Stimulated activated CD8-positive, alpha-beta memory T cell treated with anti-CD3 and anti-CD28 coated beads, Interleukin-7, amount 100 ng/mL, for 24 hours (primary cell): ENCODE measurements around the gene EFCAB3.
"Not testable (repeated sequence)": the region's sequence is repeated elsewhere in the genome, so short reads cannot be mapped to it uniquely, and the experiment has no call there.

Source experiments
- DNase-seq: peaks from one replicate; pipeline ENCODE4 v3.0.0-alpha.2; 2020; ENCODE audit warnings: low read depth

The EFCAB3 gene

GRCh38 chr17:62380253-62380652, at the start of gene EFCAB3:
TSS of gene EFCAB3 (plus strand) at chr17:62380553. CDS start at chr17:62382980, 2,427 bp downstream.
- no peak for DNase-seq

GRCh38 chr17:62336527-62336926, 43.8 kb upstream of the EFCAB3 start:
- no peak for DNase-seq

GRCh38 chr17:62343764-62344270, 36.5 kb upstream of the EFCAB3 start:
- no peak for DNase-seq

GRCh38 chr17:62351176-62351575, 29.2 kb upstream of the EFCAB3 start:
- DNase-seq: no peak

- DNase-seq: no peak
These were observed 14.2 kb upstream of the EFCAB3 start for GRCh38 chr17:62366191-62366590.

- no peak for DNase-seq
These were observed 1.2 kb downstream of the EFCAB3 start for GRCh38 chr17:62381561-62381960.

GRCh38 chr17:62388856-62389255, 8.5 kb downstream of the EFCAB3 start:
- no peak for DNase-seq

GRCh38 chr17:62392908-62393307, 12.6 kb downstream of the EFCAB3 start:
- DNase-seq: no peak

- DNase-seq: no peak
These were observed 18.5 kb downstream of the EFCAB3 start for GRCh38 chr17:62398891-62399290.

- DNase-seq: no peak
These were observed 25.1 kb downstream of the EFCAB3 start for GRCh38 chr17:62405451-62405850.

- not testable (repeated sequence) for DNase-seq
These were observed 32.7 kb downstream of the EFCAB3 start for GRCh38 chr17:62413090-62413489.

GRCh38 chr17:62423647-62424461, 43.5 kb downstream of the EFCAB3 start, which contains the start of gene METTL2A:
TSS of gene METTL2A (plus strand) at chr17:62423897. CDS start at chr17:62423903, 6 bp downstream.
- peak; percentile 66 for DNase-seq

GRCh38 chr17:62426214-62426613, 45.9 kb downstream of the EFCAB3 start:
- DNase-seq: not testable (repeated sequence)

GRCh38 chr17:62435251-62435650, 54.9 kb downstream of the EFCAB3 start:
- DNase-seq: not testable (repeated sequence)

GRCh38 chr17:62441181-62441580, 60.8 kb downstream of the EFCAB3 start:
- DNase-seq: not testable (repeated sequence)

GRCh38 chr17:62444063-62444462, 63.7 kb downstream of the EFCAB3 start:
- DNase-seq: no peak

- DNase-seq: not testable (repeated sequence)
These were observed 65.4 kb downstream of the EFCAB3 start for GRCh38 chr17:62445791-62446190.

- DNase-seq: not testable (repeated sequence)
These were observed 71.8 kb downstream of the EFCAB3 start for GRCh38 chr17:62452195-62452594.

GRCh38 chr17:62453041-62453440, 72.7 kb downstream of the EFCAB3 start:
- DNase-seq: not testable (repeated sequence)

GRCh38 chr17:62453656-62454055, 73.3 kb downstream of the EFCAB3 start:
- DNase-seq: not testable (repeated sequence)

GRCh38 chr17:62454111-62454510, 73.8 kb downstream of the EFCAB3 start:
- not testable (repeated sequence) for DNase-seq

GRCh38 chr17:62456016-62456415, 75.7 kb downstream of the EFCAB3 start:
- DNase-seq: no peak

- DNase-seq: not testable (repeated sequence)
These were observed 78.1 kb downstream of the EFCAB3 start for GRCh38 chr17:62458483-62458882.
